ENCODE measurements around the gene MARVELD1. TPM values are rescaled to one million over a fixed set of nuclear protein-coding genes. Genes with fewer than 3 reads are reported as not detected.

Gene MARVELD1
- 43.3 TPM for polyA plus RNA-seq (2013, experiment 1 of 4)
- polyA plus RNA-seq (2013, experiment 2 of 4) = 37.6 TPM
- polyA plus RNA-seq (2013, experiment 3 of 4) = 30.8 TPM
- 37.9 TPM for polyA plus RNA-seq (2013, experiment 4 of 4)

GRCh38 chr10:97713339-97713825 lies at the start of gene MARVELD1:
Gene MARVELD1 (plus strand): TSS chr10:97713730. CDS start chr10:97713877, 147 bp downstream.
- Histone ChIP-seq H3K27ac (ENCODE audit: insufficient read depth, low read depth, low read length, poor library complexity, severe bottlenecking) (peak within 1 kb of the TSS; percentile 50), H3K9me3 (ENCODE audit: control insufficient read depth, low read length) (no peaks in the 10 kb centered on the region), H3K4me1 (ENCODE audit: control insufficient read depth, insufficient read depth, low read length) (peaks cover 29% of the 10 kb centered on the region), H3K27me3 (ENCODE audit: control insufficient read depth, insufficient read depth, low read length, poor library complexity, severe bottlenecking) (no peaks in the 10 kb centered on the region), H3K4me3 (ENCODE audit: insufficient read depth, low read depth, low read length) (peak within 1 kb of the TSS; percentile 62), H3K36me3 (ENCODE audit: control insufficient read depth, insufficient read depth, low read length) (no peaks in the 10 kb centered on the region)
- 1 to 3% methylated on average over 37 of the region's 37 CpGs for WGBS, 2 experiments

GRCh38 chr10:97664282-97664850 lies 49.2 kb upstream of the MARVELD1 start:
- Histone ChIP-seq H3K27ac (ENCODE audit: insufficient read depth, low read depth, low read length, poor library complexity, severe bottlenecking) (no peak overlapping the region), H3K4me3 (ENCODE audit: insufficient read depth, low read depth, low read length) (no peak overlapping the region), H3K4me1 (ENCODE audit: control insufficient read depth, insufficient read depth, low read length) (no peaks in the 10 kb centered on the region), H3K36me3 (ENCODE audit: control insufficient read depth, insufficient read depth, low read length) (peaks cover 23% of the 10 kb centered on the region), H3K9me3 (ENCODE audit: control insufficient read depth, low read length) (no peaks in the 10 kb centered on the region), H3K27me3 (ENCODE audit: control insufficient read depth, insufficient read depth, low read length, poor library complexity, severe bottlenecking) (no peaks in the 10 kb centered on the region)
- 89 to 98% methylated on average over 1 of the region's 1 CpG for WGBS, 2 experiments

- 92 to 95% methylated on average over 7 of the region's 7 CpGs for WGBS, 2 experiments
- H3K36me3 ChIP-seq (ENCODE audit: control insufficient read depth, insufficient read depth, low read length) = peaks cover 23% of the 10 kb centered on the region
- no peaks in the 10 kb centered on the region for H3K27me3 ChIP-seq (ENCODE audit: control insufficient read depth, insufficient read depth, low read length, poor library complexity, severe bottlenecking)
- H3K4me3 ChIP-seq (ENCODE audit: insufficient read depth, low read depth, low read length) = no peak overlapping the region
- no peak overlapping the region for H3K27ac ChIP-seq (ENCODE audit: insufficient read depth, low read depth, low read length, poor library complexity, severe bottlenecking)
- no peaks in the 10 kb centered on the region for H3K4me1 ChIP-seq (ENCODE audit: control insufficient read depth, insufficient read depth, low read length)
- H3K9me3 ChIP-seq (ENCODE audit: control insufficient read depth, low read length) = no peaks in the 10 kb centered on the region
Measured at GRCh38 chr10:97666992-97667391, 46.5 kb upstream of the MARVELD1 start.

- 94 to 98% methylated on average over 6 of the region's 6 CpGs for WGBS, 2 experiments
- peaks cover 20% of the 10 kb centered on the region for H3K36me3 ChIP-seq (ENCODE audit: control insufficient read depth, insufficient read depth, low read length)
- H3K4me3 ChIP-seq (ENCODE audit: insufficient read depth, low read depth, low read length) = no peak overlapping the region
- H3K27me3 ChIP-seq (ENCODE audit: control insufficient read depth, insufficient read depth, low read length, poor library complexity, severe bottlenecking) = no peaks in the 10 kb centered on the region
- H3K27ac ChIP-seq (ENCODE audit: insufficient read depth, low read depth, low read length, poor library complexity, severe bottlenecking) = no peak overlapping the region
- H3K4me1 ChIP-seq (ENCODE audit: control insufficient read depth, insufficient read depth, low read length) = no peaks in the 10 kb centered on the region
- no peaks in the 10 kb centered on the region for H3K9me3 ChIP-seq (ENCODE audit: control insufficient read depth, low read length)
Measured at GRCh38 chr10:97667463-97667862, 46.1 kb upstream of the MARVELD1 start.

GRCh38 chr10:97669571-97669970 lies 44.0 kb upstream of the MARVELD1 start:
- 86 to 100% methylated on average over 1 of the region's 1 CpG for WGBS, 2 experiments
- peaks cover 28% of the 10 kb centered on the region for H3K36me3 ChIP-seq (ENCODE audit: control insufficient read depth, insufficient read depth, low read length)
- no peaks in the 10 kb centered on the region for H3K4me1 ChIP-seq (ENCODE audit: control insufficient read depth, insufficient read depth, low read length)
- no peak overlapping the region for H3K27ac ChIP-seq (ENCODE audit: insufficient read depth, low read depth, low read length, poor library complexity, severe bottlenecking)
- no peaks in the 10 kb centered on the region for H3K9me3 ChIP-seq (ENCODE audit: control insufficient read depth, low read length)
- no peaks in the 10 kb centered on the region for H3K27me3 ChIP-seq (ENCODE audit: control insufficient read depth, insufficient read depth, low read length, poor library complexity, severe bottlenecking)
- H3K4me3 ChIP-seq (ENCODE audit: insufficient read depth, low read depth, low read length) = no peak overlapping the region

GRCh38 chr10:97673736-97674525 lies 39.6 kb upstream of the MARVELD1 start:
- no peaks in the 10 kb centered on the region for H3K27me3 ChIP-seq (ENCODE audit: control insufficient read depth, insufficient read depth, low read length, poor library complexity, severe bottlenecking)
- H3K4me1 ChIP-seq (ENCODE audit: control insufficient read depth, insufficient read depth, low read length) = no peaks in the 10 kb centered on the region
- H3K4me3 ChIP-seq (ENCODE audit: insufficient read depth, low read depth, low read length) = no peak overlapping the region
- H3K9me3 ChIP-seq (ENCODE audit: control insufficient read depth, low read length) = no peaks in the 10 kb centered on the region
- no peak overlapping the region for H3K27ac ChIP-seq (ENCODE audit: insufficient read depth, low read depth, low read length, poor library complexity, severe bottlenecking)
- H3K36me3 ChIP-seq (ENCODE audit: control insufficient read depth, insufficient read depth, low read length) = peaks cover 22% of the 10 kb centered on the region
- WGBS, 2 experiments = 93 to 95% methylated on average over 8 of the region's 8 CpGs

- no peak overlapping the region for H3K27ac ChIP-seq (ENCODE audit: insufficient read depth, low read depth, low read length, poor library complexity, severe bottlenecking)
- H3K9me3 ChIP-seq (ENCODE audit: control insufficient read depth, low read length) = no peaks in the 10 kb centered on the region
- H3K36me3 ChIP-seq (ENCODE audit: control insufficient read depth, insufficient read depth, low read length) = peaks cover 22% of the 10 kb centered on the region
- WGBS, 2 experiments = 92% methylated on average over 9 of the region's 9 CpGs
- H3K4me1 ChIP-seq (ENCODE audit: control insufficient read depth, insufficient read depth, low read length) = no peaks in the 10 kb centered on the region
- no peaks in the 10 kb centered on the region for H3K27me3 ChIP-seq (ENCODE audit: control insufficient read depth, insufficient read depth, low read length, poor library complexity, severe bottlenecking)
- no peak overlapping the region for H3K4me3 ChIP-seq (ENCODE audit: insufficient read depth, low read depth, low read length)
Measured at GRCh38 chr10:97675222-97675621, 38.3 kb upstream of the MARVELD1 start.

- WGBS, 2 experiments = 97 to 99% methylated on average over 2 of the region's 2 CpGs
- no peaks in the 10 kb centered on the region for H3K4me1 ChIP-seq (ENCODE audit: control insufficient read depth, insufficient read depth, low read length)
- no peaks in the 10 kb centered on the region for H3K27me3 ChIP-seq (ENCODE audit: control insufficient read depth, insufficient read depth, low read length, poor library complexity, severe bottlenecking)
- no peaks in the 10 kb centered on the region for H3K9me3 ChIP-seq (ENCODE audit: control insufficient read depth, low read length)
- no peak overlapping the region for H3K27ac ChIP-seq (ENCODE audit: insufficient read depth, low read depth, low read length, poor library complexity, severe bottlenecking)
- H3K36me3 ChIP-seq (ENCODE audit: control insufficient read depth, insufficient read depth, low read length) = peaks cover 22% of the 10 kb centered on the region
- H3K4me3 ChIP-seq (ENCODE audit: insufficient read depth, low read depth, low read length) = no peak overlapping the region
Measured at GRCh38 chr10:97676770-97677581, 36.6 kb upstream of the MARVELD1 start.

GRCh38 chr10:97679594-97679993 lies 33.9 kb upstream of the MARVELD1 start:
- H3K4me3 ChIP-seq (ENCODE audit: insufficient read depth, low read depth, low read length) = no peak overlapping the region
- peaks cover 8% of the 10 kb centered on the region for H3K36me3 ChIP-seq (ENCODE audit: control insufficient read depth, insufficient read depth, low read length)
- no peaks in the 10 kb centered on the region for H3K27me3 ChIP-seq (ENCODE audit: control insufficient read depth, insufficient read depth, low read length, poor library complexity, severe bottlenecking)
- H3K4me1 ChIP-seq (ENCODE audit: control insufficient read depth, insufficient read depth, low read length) = no peaks in the 10 kb centered on the region
- no peaks in the 10 kb centered on the region for H3K9me3 ChIP-seq (ENCODE audit: control insufficient read depth, low read length)
- H3K27ac ChIP-seq (ENCODE audit: insufficient read depth, low read depth, low read length, poor library complexity, severe bottlenecking) = no peak overlapping the region
- WGBS, 2 experiments = 95 to 97% methylated on average over 16 of the region's 16 CpGs

- H3K9me3 ChIP-seq (ENCODE audit: control insufficient read depth, low read length) = no peaks in the 10 kb centered on the region
Measured at GRCh38 chr10:97682042-97682441, 31.5 kb upstream of the MARVELD1 start.

More at GRCh38 chr10:97682042-97682441, 31.5 kb upstream of the MARVELD1 start:
- Histone ChIP-seq H3K27ac (ENCODE audit: insufficient read depth, low read depth, low read length, poor library complexity, severe bottlenecking) (no peak overlapping the region), H3K4me1 (ENCODE audit: control insufficient read depth, insufficient read depth, low read length) (peaks cover 6% of the 10 kb centered on the region), H3K4me3 (ENCODE audit: insufficient read depth, low read depth, low read length) (no peak overlapping the region), H3K36me3 (ENCODE audit: control insufficient read depth, insufficient read depth, low read length) (no peaks in the 10 kb centered on the region), H3K27me3 (ENCODE audit: control insufficient read depth, insufficient read depth, low read length, poor library complexity, severe bottlenecking) (peaks cover 6% of the 10 kb centered on the region)
- WGBS, 2 experiments = 92 to 93% methylated on average over 4 of the region's 4 CpGs

Data from ectodermal cell (in vitro differentiated cells).